GM12801 (cell line): ENCODE results near the gene KLHL14.

Experiments used
- CTCF ChIP-seq: IDR thresholded peaks from one replicate; pipeline ENCODE4 v1.5.1; 2011; ENCODE audit warnings: control low read depth; ENCODE audit not compliant: insufficient read length; ENCODE audit errors: extremely low read depth

KLHL14 gene

GRCh38 chr18:32669549-32670165, 103.2 kb downstream of the KLHL14 start:
- no peak for TF ChIP-seq CTCF

GRCh38 chr18:32668956-32669355, 103.9 kb downstream of the KLHL14 start:
- TF ChIP-seq CTCF, result no peak

GRCh38 chr18:32661486-32662299, 111.1 kb downstream of the KLHL14 start:
- TF ChIP-seq CTCF, result no peak

GRCh38 chr18:32637226-32637625, 135.6 kb downstream of the KLHL14 start:
- TF ChIP-seq CTCF, result no peak

GRCh38 chr18:32634876-32635431, 137.9 kb downstream of the KLHL14 start:
- TF ChIP-seq CTCF, result no peak

GRCh38 chr18:32629981-32630700, 142.7 kb downstream of the KLHL14 start:
- TF ChIP-seq CTCF, result no peak

- TF ChIP-seq CTCF, result no peak
Observed at GRCh38 chr18:32629292-32629691, 143.5 kb downstream of the KLHL14 start.
